Nephron (organoid): Measurements from ENCODE around the gene SUMF1.
"Not testable (repeated sequence)": the region's sequence is repeated elsewhere in the genome, so short reads cannot be mapped to it uniquely, and the experiment has no call there.

Experiments used
- H3K27ac Mint-ChIP-seq, 3 experiments: 2 replicates each; pipeline ENCODE4 v1.8.0; 2020; ENCODE audit warnings: mixed read lengths in 3 of 3, mild to moderate bottlenecking in 2 of 3, moderate library complexity in 1 of 3
- H3K27me3 Mint-ChIP-seq: 2 replicates; pipeline ENCODE4 v1.8.0; 2021; ENCODE audit warnings: low read depth, mild to moderate bottlenecking, moderate library complexity, mixed read lengths
- H3K36me3 Mint-ChIP-seq: 2 replicates; pipeline ENCODE4 v1.8.0; 2020; ENCODE audit warnings: low read depth, mixed read lengths
- H3K4me1 Mint-ChIP-seq: 2 replicates; pipeline ENCODE4 v1.8.0; 2020; ENCODE audit warnings: mixed read lengths
- H3K4me3 Mint-ChIP-seq, 3 experiments: 2 replicates each; pipeline ENCODE4 v1.8.0; 2020; ENCODE audit warnings: mild to moderate bottlenecking in 3 of 3, mixed read lengths in 3 of 3, moderate library complexity in 2 of 3
- H3K9me3 Mint-ChIP-seq: 2 replicates; pipeline ENCODE4 v1.8.0; 2020; ENCODE audit warnings: mixed read lengths
- CTCF ChIP-seq, 3 experiments: fragments of 200-600 bp; sonication (generic); IDR thresholded peaks; one replicate each; pipeline ENCODE4 v1.5.0; 2021; ENCODE audit warnings: antibody characterized with exemption in 3 of 3; ENCODE audit not compliant: unreplicated experiment in 3 of 3

SUMF1 gene

GRCh38 chr3:4332991-4333390, 134.1 kb downstream of the SUMF1 start:
- no peak overlapping the region for H3K4me3 Mint-ChIP-seq

DNA sequence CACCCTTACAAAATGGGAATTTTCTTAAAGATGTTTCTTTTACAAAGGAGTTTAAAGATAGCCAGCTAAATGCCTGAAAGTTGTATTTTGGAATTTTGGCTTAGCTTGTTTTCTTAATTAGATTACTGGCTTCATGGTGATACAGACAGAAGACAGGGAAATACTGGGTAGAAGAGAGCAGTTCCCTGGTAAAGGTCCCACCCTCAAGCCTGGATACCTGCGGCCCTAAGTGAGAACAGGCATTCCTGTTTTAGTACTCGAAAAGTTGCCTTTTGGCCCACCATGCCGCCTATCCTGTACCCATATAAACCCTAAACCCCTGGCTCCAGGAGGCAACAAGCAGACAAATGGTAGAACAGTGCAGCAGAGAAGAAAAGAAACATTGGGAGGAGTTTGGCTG, 134.5 kb downstream of the SUMF1 start:
- H3K4me1 Mint-ChIP-seq: no peaks in the 10 kb centered on the region
- no peaks in the 10 kb centered on the region for H3K27me3 Mint-ChIP-seq
- no peak overlapping the region for H3K4me3 Mint-ChIP-seq
- TF ChIP-seq CTCF (IDR thresholded peaks at IDR 0.05; ENCODE audit: unreplicated experiment in 3 of 3): no peak
- peaks cover 21% of the 10 kb centered on the region for H3K9me3 Mint-ChIP-seq
- H3K27ac Mint-ChIP-seq: no peak overlapping the region
- peaks cover 18% of the 10 kb centered on the region for H3K36me3 Mint-ChIP-seq

More at GRCh38 chr3:4332991-4333390, 134.1 kb downstream of the SUMF1 start:
- no peaks in the 10 kb centered on the region for H3K27me3 Mint-ChIP-seq
- H3K4me1 Mint-ChIP-seq: no peaks in the 10 kb centered on the region
- no peak for TF ChIP-seq CTCF (IDR thresholded peaks at IDR 0.05; ENCODE audit: unreplicated experiment in 3 of 3)
- peaks cover 18% of the 10 kb centered on the region for H3K36me3 Mint-ChIP-seq
- H3K9me3 Mint-ChIP-seq: peaks cover 21% of the 10 kb centered on the region
- no peak overlapping the region for H3K27ac Mint-ChIP-seq

DNA sequence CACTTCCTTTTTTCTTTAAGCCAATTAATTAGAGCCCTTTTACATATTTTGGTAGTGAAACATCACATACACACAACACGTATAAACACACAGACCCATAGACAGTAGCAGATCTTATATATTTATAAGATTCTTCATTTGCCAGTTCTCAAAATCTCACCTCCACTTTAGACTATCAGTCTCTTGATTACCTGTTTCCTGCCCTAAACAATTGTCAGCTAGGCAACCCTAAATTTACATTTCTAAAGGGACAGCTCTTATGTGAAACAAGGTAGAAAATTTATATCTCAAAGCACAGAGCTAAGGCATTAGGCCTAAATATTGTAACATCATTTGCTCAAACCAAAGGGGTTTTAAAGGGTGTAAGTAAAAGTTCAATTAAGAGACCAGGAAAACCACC, 135.0 kb downstream of the SUMF1 start:
- TF ChIP-seq CTCF (IDR thresholded peaks at IDR 0.05; ENCODE audit: unreplicated experiment in 3 of 3): no peak
- Mint-ChIP-seq H3K36me3 (peaks cover 20% of the 10 kb centered on the region), H3K27ac (no peak overlapping the region), H3K4me3 (no peak overlapping the region), H3K4me1 (no peaks in the 10 kb centered on the region), H3K9me3 (peaks cover 22% of the 10 kb centered on the region), H3K27me3 (no peaks in the 10 kb centered on the region)

- Mint-ChIP-seq H3K9me3 (peaks cover 31% of the 10 kb centered on the region), H3K36me3 (peaks cover 29% of the 10 kb centered on the region)
- H3K4me1 Mint-ChIP-seq, H3K27ac Mint-ChIP-seq, H3K27me3 Mint-ChIP-seq, H3K4me3 Mint-ChIP-seq: not testable (repeated sequence)
Observed at GRCh38 chr3:4329806-4330205, 137.3 kb downstream of the SUMF1 start.

DNA sequence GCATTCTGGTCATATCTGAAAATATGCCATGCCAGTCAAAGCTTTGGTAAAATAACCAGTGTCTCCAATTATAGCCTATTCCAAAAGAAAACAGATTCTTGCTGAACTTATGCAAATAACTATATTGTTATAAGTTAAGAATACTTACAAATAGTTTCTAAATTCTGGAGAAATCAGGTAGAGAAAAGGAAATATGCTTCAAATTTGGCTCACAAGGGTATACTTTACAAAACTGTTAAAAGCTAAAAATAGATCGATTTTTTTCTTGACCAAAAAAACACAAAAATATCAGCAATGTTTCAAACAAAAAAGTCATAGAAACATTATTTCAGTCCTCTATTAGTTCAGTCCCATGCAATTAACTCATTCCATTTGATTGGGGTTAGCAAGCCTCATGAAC, 140.2 kb downstream of the SUMF1 start:
- peaks cover 29% of the 10 kb centered on the region for H3K9me3 Mint-ChIP-seq
- H3K27me3 Mint-ChIP-seq: no peaks in the 10 kb centered on the region

GRCh38 chr3:4323246-4324027, 143.6 kb downstream of the SUMF1 start:
- peaks cover 28% of the 10 kb centered on the region for H3K36me3 Mint-ChIP-seq
- H3K4me3 Mint-ChIP-seq: no peak overlapping the region
- H3K9me3 Mint-ChIP-seq: peaks cover 17% of the 10 kb centered on the region
- peaks cover 14% of the 10 kb centered on the region for H3K4me1 Mint-ChIP-seq
- H3K27ac Mint-ChIP-seq: no peak overlapping the region
- TF ChIP-seq CTCF (IDR thresholded peaks at IDR 0.05; ENCODE audit: unreplicated experiment in 3 of 3): no peak
- H3K27me3 Mint-ChIP-seq: no peaks in the 10 kb centered on the region

More for the DNA sequence above, 140.2 kb downstream of the SUMF1 start:
- TF ChIP-seq CTCF (IDR thresholded peaks at IDR 0.05; ENCODE audit: unreplicated experiment in 3 of 3): no peak
- Mint-ChIP-seq H3K4me3 (no peak overlapping the region), H3K4me1 (no peaks in the 10 kb centered on the region), H3K36me3 (peaks cover 33% of the 10 kb centered on the region), H3K27ac (no peak overlapping the region)
